ENCODE data around the gene RNF220.
"Not testable (repeated sequence)": the region's sequence is repeated elsewhere in the genome, so short reads cannot be mapped to it uniquely, and the experiment has no call there.

Gene RNF220

DNA sequence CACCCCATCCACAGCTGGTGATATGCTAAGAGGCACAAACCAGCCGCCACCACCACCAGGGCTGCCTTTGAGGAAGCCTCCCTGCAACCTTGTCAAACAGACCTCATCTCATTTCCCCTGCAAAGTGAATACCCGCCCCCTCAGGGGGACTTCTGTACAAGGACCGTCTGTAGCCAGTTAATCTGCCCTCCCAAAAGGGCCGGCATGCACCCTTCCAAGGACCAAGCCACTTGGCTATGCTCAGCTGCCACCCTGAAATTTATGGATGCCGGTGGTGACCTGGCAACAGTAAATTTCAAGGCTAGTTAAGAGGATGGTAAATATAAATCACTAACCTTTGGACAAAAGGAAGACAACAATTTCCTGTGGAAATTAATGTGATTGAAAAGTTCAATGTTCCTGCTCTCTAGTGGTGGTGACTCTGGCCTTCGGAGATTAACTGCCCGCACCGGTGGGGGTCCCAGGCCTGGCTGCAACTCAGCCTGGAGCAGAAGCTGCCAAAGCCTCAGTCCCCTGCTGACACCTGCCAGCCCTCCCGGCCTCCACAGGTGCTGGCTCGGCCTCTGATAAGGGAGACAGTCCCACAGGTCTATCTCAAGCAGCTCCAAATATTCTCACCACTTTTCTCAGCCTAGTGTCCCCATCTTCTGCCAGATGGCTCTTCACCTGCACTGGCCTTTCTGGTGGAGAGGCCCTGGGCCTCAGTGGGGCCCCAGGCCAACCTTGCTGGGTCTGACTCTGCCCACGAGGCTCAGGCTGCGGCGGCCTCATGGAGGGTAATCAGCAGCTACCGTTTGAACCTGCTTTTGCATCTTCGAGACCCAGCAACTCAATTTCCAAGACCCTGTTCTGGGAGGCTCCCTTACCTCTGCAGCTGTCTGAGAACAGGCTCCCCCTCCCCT is 257.0 kb downstream of the RNF220 start:
- DNase-seq, result no peak

DNA sequence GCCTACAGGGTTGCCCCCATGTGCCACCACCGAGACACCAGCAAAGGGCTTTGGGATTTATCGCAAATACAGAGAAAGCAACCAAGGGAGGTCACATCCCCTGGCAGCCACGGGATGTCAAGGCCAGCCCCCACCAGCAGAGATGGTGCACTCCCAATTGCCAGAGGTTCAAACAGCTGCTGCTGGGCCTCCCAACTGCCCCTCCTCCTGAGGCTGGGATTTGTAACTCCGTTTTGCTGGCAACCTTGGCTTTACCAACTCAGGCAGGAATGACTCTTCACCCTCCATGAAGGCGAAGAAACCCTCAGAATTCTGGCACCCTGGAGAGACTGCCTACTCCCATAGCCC is 257.6 kb downstream of the RNF220 start:
- DNase-seq, result no peak

DNA sequence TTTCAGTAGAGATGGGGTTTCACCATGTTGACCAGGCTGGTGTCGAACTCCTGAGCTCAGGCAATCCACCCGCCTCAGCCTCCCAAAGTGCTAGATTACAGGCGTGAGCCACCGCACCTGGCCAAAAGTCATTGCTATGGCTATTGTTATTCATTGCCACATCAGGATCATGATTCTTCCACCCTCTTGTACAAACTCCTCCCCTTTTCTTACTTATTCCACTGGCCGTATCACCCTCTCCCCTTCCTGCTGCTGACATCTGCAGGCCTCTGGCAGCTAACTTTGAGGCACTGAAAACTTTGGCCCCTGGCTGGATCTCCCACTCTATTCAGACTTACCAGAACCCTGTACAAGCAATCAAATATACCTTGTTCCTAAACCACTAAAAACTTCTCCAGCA is 258.4 kb downstream of the RNF220 start:
- DNase-seq, result no peak

DNA sequence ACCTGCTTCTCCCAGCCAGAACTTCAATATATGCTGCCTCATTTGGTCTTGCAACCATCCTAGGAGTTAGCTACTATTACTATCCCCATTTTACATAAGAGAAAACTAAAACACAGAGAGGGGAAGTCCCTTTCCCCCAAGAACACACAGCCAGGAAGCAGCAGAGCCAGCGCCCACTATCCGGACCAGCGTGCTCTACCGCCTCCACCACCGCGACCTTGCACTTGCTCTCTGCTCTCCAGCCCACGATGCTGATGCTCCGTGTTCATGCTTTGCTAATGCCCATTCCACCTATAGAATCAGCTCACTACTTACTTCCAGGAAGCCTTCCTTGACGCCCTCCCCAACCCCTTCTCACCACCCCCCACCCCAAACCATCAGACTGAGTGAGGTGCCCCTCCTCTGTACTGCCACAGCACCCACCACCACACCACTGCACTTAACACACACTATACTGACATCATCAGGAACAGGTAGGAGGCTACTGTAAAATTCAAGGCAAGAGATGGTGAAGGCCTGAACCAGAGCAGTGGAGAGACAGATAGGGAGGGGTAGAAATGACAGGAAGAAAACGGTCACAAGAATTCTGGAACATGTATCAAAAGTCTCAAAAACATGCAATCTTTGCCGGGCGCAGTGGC is 259.8 kb downstream of the RNF220 start:
- no peak for DNase-seq

DNA sequence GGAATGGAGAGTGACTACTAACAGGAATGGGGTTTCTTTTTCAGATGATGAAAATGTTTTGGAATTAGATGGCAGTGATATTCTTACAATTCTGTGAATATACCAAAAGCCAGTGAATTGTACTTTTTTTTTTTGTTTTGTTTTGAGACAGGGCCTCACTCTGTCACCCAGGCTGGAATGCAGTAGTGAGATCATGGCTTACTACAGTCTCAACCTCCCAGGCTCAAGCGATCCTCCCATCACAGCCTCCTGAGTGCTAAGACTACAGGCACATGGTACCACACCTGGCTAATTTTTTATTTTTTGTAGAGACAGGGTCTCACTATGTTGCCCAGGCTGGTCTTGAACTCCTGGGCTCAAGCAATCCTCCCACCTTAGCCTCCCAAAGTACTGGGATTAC is 261.7 kb downstream of the RNF220 start:
- DNase-seq, result not testable (repeated sequence)

DNA sequence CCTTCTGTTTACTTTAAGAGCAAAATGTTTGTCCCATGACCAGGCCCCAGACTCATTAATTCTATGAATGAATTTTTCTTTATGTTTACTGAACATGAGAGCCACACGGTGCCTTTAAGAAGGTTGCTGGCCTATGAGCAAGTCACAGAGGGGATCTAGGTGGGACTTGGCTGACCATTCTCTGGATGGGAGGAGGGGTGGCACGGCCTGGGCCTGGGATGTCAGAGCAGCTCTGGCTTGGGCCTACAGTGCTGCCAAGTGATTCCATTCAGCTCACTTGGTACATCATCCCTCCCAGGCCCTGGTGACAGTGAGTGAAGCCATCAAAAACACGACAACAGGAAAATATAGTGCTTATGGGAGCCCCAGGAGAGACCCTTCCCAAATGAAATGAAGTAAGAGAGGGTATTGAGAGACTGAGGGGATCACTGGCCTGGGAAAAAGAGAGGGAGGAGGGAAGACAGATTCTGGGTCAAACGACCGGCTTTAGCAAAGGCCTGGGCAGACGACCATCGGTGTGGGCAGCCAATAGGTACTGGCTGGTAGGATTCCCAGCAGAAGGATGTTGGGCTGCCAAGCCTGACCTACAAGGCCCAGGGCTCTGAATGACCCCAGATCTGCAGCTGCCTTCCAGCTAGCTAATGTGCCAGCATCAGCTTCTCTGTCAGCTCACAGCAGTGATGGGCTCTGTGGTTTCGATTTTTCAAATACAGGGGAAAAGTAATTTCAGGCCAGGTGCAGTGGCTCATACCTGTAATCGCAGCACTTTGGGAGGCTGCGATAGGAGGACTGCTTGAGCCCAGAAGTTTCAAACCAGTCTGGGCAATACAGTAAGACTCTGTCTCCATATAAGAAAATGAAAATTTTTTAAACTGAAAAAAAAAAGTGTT is 265.9 kb downstream of the RNF220 start:
- no peak for DNase-seq

DNA sequence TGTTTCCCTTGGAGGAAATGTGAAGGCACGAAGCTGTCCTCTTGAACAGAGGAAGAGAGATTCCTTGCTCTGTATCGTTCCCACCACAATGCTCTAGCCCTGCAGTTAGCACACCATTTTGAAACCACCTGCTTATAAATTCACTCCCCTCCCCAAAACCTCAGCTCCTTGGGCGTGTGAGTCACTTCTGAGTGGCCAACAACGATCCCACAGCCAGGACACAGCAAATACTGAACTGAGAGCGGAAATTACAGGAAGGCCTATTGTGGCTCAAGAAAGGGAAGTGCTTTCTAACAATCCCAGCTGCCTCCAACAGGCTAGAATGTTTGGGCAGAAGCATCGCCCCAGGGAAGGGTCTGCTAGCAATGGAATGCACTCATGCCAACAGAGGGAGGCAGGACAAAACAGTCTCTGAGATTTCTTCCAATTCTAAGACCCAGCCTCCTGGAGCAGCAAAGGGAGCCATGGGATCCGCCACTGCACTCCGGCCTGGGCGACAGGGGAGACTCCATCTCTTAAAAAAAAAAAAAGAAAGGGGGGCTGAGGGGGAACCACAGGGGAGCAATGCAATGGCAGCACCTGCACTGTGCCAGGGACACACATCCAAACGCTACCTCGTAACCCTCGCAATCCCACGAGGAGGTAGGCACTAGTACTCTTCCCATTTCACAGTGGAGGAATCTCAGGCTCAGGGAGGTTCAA is 267.4 kb downstream of the RNF220 start:
- no peak for DNase-seq

DNA sequence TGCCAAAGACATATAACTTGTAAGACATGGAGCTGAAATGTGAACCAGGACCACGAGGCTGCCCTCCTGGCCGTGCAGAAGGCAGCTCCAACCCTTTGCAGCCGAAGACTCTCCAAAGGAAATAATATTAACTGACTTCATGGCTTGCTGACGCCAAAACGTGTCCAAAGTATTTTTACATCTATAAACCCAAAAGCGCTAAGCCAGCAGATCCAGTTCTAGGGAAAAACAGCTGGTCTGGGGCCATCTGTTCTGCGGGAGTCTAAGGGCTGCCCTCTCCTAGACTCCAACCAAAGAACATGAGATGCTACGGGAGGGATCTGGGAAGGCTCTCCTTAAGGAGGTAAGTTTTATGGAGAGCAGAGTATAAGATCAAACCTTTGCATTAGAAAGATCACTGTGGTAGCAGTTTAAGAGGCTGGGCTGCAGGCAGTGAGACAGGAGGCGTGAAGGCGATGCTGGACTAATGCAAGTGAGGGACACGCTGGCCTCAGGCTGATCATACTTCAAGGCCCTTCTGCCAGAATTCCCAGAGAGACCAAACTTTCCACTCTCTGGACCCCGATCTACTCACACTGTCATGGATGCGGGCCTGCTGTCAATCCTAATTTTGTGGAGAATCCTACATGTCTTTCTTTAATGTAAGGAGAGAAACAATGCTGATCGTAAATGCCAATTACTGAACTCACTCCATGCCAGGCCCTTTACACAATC is 268.1 kb downstream of the RNF220 start:
- DNase-seq, result no peak

DNA sequence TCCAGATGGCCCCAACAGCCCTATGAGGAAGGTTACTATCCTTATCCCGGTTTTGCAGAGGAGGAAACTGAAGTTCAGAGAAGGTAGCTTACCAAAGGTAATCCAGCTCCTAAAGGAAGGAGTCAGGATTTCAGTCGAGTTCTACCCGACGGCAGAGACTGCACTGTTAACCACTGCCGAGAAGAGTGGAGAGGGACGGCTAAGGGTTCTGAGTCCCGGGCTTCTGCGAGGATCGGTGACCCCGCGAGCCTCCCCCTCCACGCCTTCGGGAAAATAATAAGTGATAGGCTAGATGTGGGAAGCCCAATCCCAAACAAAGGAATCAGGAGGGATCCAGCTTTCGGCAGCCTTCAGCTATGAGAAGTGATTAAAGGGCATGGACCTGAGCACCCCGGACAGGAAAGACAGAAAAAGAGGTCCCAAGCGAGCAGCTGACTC is 268.6 kb downstream of the RNF220 start:
- DNase-seq, result no peak

DNA sequence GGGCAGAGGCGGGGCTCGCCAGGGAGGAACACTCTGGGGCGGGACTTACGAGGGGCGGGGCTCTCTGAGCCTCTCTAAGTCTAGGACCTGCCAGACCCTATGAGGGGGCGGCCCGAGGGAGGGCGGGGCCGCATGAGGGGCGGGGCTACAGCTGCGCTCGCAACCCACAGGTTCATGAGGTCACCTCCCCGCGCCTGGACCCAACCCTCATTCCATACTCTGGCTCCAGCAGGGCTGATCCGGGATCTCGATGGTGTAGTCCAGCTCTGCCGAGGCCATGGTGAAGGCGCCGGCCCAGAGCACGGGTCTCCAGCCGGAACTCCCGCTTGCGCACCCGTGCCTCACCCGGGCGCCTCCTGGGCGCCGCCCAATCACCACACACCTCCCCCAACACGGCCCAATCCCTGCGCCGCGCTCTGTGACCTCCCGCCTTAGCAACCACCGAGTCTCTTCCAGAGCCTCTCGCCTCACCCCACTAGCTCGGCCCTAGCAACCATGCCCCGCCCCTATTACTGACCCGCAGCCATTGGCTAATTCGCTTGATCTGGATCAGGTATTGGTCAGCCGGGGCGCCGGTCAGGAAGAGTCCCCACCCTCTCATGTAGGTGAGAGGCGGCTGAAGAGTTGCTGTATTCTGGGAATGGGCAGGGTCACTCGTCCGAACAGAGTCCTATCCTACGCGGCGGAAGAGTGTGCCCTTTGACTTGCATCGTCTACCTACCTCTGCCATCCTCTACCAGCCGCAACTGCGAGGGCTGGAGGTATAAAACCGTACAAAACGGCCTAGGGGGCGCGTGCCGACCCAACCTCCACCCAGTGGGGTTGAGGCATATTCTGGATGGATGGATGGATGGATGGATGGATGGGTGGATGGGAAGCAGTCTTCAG is 269.3 kb downstream of the RNF220 start, which contains the start of the genes ARMH1 and TMEM53:
TSS of gene ARMH1 (plus strand) at position 602 of the 888 bp plus-strand sequence. CDS start 14,984 bp downstream, outside the sequence.
TSS of gene TMEM53 (minus strand) at position 369 of the 888 bp plus-strand sequence. CDS start at position 279, 90 bp downstream.
- DNase-seq, result peak; percentile 99

DNA sequence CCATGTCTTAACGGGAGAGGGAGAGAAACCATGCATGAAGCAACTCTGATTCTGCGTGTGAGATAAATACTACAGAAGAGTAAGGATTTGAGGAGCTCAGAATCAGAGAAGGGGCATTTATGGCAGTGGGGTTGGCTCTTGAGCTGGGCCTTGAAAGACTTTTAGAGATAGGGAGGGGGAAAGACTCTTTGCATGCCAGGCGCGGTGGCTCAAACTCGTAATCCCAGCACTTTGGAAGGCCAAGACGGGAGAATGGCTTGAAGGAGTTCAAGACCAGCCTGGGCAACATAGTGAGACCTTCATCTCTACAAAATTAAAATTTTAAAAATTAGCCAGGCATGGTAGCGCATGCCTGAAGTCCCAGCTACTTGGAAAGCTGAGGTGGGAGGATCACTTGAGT is 270.1 kb downstream of the RNF220 start:
- DNase-seq, result no peak

DNA sequence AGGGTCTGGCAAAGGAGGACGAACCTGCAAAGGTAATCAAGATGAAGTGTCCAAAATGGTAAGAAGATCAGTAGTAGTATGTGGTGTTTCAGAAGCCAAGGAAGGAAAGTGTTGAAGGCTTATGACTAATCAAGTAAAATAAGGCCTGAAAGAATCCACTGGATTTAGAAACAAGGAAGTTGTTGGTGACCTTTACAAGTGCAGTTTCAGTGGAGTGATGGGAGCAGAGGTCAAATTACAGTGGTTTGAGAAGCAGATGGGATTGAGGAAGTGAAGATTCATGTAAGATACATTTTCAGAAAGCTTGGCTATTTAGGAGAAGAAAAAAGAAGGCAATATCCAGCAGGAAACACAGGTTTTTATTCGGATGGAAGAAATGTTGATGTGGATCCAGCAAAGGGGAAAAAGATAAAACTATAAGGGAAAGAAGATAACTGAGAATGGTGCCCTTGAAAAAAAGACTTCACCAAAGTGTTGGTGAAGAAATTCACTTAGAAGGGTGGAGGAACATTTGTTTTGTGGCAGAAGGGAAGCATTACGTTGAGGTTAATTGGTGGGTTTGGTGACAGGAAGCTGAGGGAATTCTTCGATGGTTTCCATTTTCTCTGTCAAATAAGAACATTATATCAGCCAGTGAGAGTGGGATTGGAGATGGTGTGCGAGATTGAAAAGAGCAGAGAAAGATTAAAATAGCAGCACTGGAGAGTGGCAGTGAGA is 271.6 kb downstream of the RNF220 start:
- DNase-seq, result no peak

DNA sequence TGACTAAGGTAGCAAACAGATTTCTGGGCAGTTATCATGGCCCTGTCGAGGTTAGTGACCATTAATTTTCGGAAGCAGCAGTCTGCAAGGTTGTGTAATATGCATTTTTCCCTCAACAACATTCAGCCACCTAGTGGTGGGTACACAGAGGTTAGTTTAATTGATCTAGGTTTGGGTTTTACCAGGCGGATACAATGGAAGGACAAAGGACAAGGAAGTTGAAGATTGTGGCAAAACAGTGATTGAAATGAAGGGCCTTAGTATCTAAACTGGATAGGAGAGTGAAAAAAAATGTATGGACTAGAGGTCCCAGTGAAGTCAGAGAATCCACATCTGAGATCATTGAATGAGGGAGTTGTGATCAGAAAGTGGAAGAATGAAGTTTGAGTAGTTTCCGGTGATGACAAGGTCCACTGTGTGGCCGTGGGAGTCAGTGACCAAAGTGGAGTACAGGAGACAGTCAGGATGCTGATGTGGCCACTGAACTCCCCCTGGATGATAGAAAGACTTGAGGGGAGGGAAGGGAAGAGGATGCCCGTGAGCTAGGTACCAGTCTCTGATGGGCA is 272.2 kb downstream of the RNF220 start:
- DNase-seq, result no peak

DNA sequence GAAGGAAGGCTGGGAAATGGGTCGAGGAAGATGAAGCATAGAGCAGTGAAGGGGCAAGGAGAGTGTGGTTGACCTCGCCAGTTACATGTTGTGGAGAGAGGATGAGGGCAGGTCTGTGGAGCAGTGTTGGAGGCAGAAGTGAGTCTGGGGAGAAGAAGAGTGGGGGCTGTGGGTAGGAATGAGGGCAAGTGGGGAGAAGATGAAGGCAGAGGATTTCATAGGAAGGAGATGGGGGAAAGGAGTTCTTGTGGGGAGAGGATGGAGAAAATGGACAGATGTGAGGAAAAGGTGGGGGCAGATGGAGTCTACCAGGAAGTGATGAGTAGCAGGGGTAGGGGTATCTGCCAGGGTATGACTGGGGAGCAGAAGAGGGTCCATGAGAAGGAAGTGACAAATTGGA is 273.1 kb downstream of the RNF220 start:
- DNase-seq, result no peak

DNA sequence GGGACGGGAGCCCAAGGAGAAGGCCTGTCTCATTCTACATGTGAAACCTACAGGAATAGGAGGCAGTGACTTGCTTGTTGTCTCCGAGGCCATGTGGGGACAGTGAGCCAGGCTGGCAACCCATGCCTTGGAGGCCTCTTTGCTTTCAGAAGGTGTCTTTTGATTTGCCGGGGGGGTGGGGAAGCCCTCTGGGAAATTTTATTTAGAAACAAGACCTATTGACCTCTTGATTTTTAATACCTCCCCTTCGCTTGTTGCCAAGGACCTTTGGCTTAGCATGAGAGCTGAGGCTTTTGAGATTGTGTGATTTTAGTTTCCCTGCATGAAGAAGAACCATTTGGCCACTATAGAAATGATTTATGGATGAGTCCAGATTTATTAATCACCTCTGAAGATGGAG is 273.6 kb downstream of the RNF220 start:
- DNase-seq, result no peak

DNA sequence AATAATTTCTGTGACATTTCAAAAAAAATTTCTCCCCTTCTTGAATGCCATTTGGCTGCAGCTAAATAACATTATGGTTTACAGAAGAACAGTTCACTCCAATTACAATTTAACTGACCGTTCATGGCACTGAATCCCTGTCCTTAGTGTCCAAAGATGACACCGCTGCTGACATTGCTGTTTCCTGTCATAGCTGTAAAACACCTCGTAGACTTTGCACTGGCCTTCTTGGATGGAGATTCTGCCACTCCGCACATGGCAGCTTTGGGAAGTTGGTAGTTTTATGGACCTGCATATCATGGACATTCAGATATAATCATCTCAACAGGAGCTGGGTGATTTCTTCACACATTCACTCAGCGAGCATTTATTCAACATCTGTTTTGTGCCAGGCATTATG is 274.4 kb downstream of the RNF220 start:
- no peak for DNase-seq

DNA sequence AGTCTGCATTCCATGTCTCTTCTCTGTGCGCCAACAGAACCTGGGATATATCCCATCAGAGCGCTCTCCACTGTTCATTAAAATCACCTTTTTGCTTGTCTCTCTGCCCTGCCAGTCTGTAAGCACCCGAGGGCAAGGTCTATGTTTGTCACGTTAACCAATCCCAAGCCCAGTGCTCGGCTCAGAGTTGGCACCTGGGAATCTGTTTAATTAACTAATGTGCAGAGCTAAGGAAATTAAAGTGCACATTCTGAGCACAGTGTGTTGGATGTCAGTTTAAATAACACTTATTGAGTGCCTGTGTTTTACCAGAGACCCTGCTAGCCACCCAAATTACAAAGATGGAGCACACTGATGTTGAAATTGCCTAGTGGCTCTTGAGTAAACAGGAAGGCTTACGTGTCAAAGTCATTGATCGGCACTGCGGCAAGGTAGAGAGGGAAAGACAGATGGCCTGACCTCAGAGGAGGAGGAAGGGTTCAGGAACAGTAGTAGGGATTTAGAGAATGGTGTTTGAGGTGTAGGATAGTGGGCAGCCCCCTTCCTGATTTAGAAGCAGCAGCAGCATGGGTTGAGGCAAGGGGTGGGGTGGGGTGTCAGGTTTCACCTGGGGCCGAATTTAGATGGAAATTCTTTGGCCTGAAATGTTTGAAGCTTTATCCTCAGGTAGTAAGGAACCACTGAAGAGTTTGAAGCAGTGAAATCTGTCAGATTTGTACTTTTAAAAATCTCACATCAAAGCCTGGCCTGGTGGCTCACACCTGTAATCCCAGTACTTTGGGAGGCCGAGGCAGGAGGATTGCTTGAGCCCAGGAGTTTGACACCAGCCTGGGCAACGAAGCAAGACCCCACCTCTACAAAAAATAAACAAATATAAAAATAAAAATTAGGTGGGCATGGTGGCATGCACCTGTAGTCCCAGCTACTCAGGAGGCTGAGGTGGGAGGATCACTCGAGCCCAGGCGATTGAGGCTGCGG is 277.1 kb downstream of the RNF220 start:
- no peak for DNase-seq

DNA sequence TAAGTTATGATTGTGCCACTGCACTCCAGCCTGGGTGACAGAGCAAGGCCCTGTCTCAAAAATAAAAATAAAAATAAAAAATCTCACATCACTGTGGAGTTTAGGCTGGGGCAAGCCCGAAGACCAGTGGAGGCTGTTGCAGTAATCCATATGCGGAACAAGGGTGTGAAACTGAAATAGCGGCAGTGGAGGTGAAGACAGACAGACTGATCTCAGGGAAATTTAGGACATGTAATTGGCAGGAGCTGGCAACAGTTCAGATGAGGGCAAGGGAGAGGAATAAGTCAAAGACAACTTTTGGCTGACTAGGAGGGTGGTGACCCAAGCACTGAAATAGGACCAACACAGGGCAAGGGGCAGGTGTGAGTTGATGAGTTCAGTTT is 277.8 kb downstream of the RNF220 start:
- no peak for DNase-seq

DNA sequence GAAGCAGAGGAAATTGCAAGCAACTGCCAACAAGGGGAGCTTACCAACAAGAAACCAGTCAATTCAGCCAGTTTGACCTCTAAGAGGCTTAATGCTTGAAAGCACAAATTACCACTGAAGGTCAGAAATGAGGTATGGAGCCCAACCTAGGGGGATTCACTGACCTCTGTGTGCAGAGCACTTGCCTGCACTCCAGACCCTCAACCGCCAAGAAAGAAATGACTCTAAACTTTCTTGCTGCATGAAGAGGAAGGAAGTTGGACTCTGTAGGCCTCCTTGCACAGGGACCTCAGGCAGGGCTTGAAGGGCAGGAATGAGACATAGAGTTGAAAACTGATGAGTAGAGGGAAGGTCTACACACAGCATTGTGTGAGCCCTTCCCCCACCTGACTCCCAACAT is 279.5 kb downstream of the RNF220 start:
- no peak for DNase-seq
